Cardiac septum (tissue), 1 donor: ENCODE data around the gene CKMT1B. TPM values are rescaled to one million over a fixed set of nuclear protein-coding genes. Genes with fewer than 3 reads are reported as not detected.
"Not testable (repeated sequence)": the region's sequence is repeated elsewhere in the genome, so short reads cannot be mapped to it uniquely, and the experiment has no call there.

Experiments
- DNase-seq: peaks from one replicate; pipeline ENCODE4 v3.0.0-alpha.2; 2020; ENCODE audit warnings: low spot score
- intact Hi-C: fragments of 100-400 bp; cut with DNase I; formaldehyde crosslinking; loops from one replicate; pipeline ENCODE4 v1.14.0; 2022
- long read RNA-seq: library from polyadenylated mRNA; unstranded; transcript quantifications from one replicate; pipeline ENCODE4 v2.0.0, GENCODE V29; 2021
- total RNA-seq: library from RNA; stranded (reverse); fragmentation: NEBNext Ultra II Directional; extraction: Animal tissue kit (Norgen Biotek cat#: 25700); gene quantifications from one replicate; pipeline ENCODE4 v1.2.1, GENCODE V29; 2021
- donor health status: DM: no; HTN: no; CAD: no.

The CKMT1B gene
- total RNA-seq, result not detected
- long read RNA-seq, result 0 reads

DNA sequence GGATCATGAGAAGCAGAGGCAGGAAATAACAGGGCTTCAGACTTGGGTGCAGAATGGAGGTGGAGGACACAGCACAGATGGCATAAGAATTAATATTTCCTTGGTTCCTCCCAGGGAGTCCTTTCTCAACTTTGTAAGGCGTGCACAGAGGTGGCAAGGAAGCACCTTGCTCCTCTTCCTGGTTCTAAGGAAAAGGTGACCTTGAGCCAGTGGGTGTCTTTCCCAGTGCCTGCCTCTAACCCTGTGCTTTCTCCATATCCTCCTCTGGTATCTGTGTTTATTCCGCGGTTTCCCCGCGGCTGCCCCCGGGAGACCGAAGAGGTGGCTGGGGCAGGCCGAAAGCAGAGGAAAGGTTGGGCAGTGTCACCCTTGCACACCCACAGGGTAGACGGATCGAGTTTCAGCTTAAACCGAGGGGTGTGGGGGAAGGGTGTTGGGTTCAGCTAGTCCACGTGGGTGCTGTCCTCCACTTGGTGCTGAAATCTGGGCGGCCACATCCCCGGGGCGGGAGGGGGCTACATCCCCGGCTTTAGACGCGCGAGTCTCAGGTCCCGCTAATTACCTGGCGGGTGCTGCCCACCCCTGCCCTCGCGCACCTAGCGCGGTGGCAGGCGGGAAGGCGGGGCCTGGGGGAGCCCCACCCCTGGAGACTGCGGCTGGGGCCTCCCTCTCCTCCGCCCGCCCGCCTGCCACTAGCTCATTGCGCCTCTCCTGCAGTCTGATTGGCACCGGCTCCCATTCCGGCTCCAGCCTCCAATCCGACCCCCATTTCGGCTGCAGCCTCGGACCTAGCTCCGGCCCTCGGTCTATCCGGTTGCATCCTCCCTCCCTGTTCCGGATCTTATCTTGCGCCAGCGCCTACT, at the start of gene CKMT1B:
TSS of gene CKMT1B (plus strand) at position 700 of the 863 bp plus-strand sequence. CDS start 192 bp downstream, outside the sequence.
- DNase-seq, intact Hi-C loops: not testable (repeated sequence)

GRCh38 chr15:43544266-43544665, 49.6 kb upstream of the CKMT1B start:
- intact Hi-C loops, result no loop called here
- no peak for DNase-seq

GRCh38 chr15:43545426-43545825, 48.4 kb upstream of the CKMT1B start:
- intact Hi-C loops, result no loop called here
- DNase-seq, result no peak

GRCh38 chr15:43547539-43547938, 46.3 kb upstream of the CKMT1B start:
- intact Hi-C loops, result no loop called here
- DNase-seq, result no peak

DNA sequence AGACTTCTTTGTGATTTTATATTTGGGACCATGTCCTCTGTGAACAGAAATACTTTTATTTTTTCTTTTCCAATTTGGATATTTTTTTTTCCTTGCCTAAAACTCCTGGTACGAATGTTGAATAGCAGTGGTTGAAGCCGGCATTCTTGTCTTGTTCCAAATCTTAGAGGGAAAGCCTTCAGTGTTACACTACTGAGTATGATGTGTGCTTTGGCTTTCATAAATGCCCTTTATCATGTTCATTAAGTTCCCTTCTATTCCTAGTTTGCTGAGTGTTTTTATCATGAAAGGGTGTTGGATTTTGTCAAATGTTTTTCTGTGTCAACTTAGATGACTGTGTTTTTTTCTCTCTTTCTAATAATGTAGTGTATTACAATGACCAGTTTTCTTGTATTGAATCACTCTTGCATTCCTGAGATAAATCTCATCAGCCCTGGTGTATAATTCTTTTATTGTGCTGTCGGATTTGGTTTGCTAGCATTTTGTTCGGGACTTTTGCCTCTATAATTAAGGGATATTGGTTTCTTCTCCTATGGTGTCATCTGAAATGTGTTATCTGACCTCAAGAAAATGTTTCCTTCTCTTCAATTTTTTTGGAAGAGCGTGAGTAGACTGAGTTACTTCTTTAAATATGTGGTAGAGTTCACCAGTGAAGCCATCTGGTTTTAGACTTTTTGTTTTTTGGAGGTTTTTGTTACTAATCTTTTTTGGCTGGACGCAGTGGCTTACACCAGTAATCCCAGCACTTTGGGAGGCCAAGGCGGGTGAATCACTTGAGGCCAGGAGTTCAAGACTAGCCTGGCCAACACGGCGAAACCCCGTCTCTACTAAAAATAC, 43.1 kb upstream of the CKMT1B start:
- intact Hi-C loops, result no loop called here
- no peak for DNase-seq

DNA sequence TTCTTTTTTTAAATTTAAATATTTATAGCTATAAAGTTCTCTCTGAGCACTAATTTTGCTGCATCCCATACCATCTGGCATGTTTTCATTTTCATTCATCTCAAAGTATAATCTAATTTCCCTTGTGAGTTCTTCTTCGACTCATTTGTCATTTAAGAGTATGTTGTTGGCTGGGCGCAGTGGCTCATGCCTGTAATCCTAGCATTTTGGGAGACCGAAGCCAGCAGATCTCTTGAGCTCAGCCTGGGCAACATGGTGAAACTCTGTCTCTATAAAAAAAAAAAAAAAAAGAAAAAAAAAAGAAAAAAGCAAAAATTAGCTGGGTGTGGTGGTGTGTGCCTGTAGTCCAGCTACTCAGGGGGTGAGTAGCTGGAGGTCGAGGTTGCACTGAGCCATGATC, 41.6 kb upstream of the CKMT1B start:
- intact Hi-C loops, result no loop called here

DNA sequence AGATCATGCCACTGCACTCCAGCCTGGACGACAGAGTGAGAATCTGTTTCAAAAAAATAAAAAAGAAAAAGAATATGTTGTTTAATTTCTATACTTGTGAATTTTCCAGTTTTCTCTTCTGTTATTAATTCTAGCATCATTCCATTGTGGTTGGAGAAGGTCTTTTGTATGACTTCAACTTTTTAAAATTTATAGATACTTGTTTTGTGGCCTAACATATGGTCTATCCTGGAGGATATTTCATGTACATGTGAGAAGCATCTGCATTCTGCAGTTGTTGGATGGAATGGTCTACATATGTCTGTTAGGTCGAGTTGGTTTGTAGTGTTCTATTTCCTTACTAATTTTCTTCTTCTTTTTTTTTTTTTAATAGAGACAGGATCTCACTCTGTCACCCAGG, 40.8 kb upstream of the CKMT1B start:
- no peak for DNase-seq
- intact Hi-C loops, result no loop called here

More for the DNA sequence above, 41.6 kb upstream of the CKMT1B start:
- DNase-seq, result no peak

DNA sequence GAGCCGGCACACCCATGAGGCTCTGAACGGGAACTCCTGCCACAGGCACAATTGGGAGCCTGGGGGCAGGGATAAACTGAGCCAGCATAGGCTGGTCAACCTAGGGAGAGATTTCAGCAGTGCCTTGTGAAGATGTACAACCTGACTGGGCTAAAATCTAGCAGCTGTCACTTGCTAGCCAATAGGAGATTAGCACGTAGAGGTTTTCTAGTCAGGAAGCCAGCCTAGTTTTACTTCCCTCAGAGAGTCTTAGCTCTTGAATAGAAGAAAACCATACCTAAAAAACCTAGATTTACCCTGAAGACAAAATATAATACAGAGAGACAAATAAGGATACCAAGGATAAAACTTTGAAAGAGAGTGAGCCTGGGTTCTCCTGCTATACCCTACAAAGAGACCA, 31.1 kb upstream of the CKMT1B start:
- DNase-seq, intact Hi-C loops: not testable (repeated sequence)

GRCh38 chr15:43563793-43564192, 30.0 kb upstream of the CKMT1B start:
- intact Hi-C loops, DNase-seq: not testable (repeated sequence)

- DNase-seq, intact Hi-C loops: not testable (repeated sequence)
Observed at GRCh38 chr15:43566615-43567014, 27.2 kb upstream of the CKMT1B start.

- DNase-seq, intact Hi-C loops: not testable (repeated sequence)
Observed at GRCh38 chr15:43574607-43575006, 19.2 kb upstream of the CKMT1B start.

- intact Hi-C loops, DNase-seq: not testable (repeated sequence)
Observed at GRCh38 chr15:43589778-43590466, 3.9 kb upstream of the CKMT1B start, which contains the start of gene PPIP5K1. TSS of gene PPIP5K1 (minus strand) at chr15:43590208. CDS start at chr15:43584504, 5,704 bp downstream.

GRCh38 chr15:43592841-43593240, 986 bp upstream of the CKMT1B start:
- intact Hi-C loops, DNase-seq: not testable (repeated sequence)

DNA sequence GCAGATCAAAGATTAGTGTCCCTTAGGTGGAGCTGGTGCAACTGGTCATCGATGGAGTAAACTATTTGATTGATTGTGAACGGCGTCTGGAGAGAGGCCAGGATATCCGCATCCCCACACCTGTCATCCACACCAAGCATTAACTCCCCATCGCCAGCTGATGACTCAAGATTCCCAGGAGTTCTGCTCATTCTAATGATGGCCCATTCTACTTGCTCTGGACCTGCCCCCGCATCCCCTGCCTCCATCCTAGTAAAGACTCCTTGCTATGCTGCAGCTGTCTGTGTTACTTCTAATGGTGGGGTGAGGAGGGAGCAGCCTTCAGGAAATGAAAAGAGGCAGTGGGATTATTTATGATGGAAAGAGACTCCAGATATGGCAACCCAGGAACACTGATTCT, 5.3 kb downstream of the CKMT1B start:
- intact Hi-C loops, result not testable (repeated sequence)

DNA sequence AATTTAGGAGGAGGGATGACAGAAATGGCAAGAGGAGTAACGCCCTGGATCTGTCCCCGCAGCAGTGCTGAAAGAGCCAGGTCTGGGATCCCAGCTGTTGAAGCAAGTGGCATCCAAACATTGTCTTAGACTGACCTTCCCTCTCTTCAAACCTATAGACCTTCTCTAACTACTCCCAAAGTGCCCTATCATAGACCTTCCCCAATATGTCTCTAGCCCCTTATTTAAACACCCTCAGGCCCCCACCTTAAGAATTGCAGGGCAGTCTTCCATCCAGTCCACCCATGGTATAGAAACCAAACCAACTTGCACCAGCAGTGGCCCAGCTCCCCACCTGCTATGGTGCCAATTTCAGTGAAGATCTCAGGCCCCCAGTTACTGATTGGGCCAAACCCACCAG, 6.4 kb downstream of the CKMT1B start:
- intact Hi-C loops, DNase-seq: not testable (repeated sequence)

More for the DNA sequence above, 5.3 kb downstream of the CKMT1B start:
- not testable (repeated sequence) for DNase-seq

- DNase-seq, intact Hi-C loops: not testable (repeated sequence)
Observed at GRCh38 chr15:43602233-43602632, 8.4 kb downstream of the CKMT1B start.

DNA sequence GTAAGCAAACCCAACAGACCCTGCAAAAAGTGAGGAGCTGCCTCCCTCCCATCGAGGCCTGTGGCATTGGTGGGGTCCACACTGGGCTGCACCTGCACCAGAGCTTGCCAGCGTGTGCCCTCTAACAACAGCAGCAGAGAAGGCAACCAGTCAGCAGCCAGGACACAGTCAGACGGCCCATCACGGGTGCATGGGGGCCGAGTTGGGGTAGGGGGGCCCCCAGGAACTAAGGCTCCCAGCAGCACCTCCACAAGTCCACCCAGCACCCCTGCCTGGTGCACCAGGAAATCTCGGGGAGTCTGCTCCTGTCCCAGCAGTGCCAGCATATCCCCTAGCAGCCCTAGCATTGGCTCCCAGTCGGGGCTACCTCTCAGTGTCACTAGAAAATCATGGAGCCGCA, 23.9 kb downstream of the CKMT1B start:
- DNase-seq, intact Hi-C loops: not testable (repeated sequence)

DNA sequence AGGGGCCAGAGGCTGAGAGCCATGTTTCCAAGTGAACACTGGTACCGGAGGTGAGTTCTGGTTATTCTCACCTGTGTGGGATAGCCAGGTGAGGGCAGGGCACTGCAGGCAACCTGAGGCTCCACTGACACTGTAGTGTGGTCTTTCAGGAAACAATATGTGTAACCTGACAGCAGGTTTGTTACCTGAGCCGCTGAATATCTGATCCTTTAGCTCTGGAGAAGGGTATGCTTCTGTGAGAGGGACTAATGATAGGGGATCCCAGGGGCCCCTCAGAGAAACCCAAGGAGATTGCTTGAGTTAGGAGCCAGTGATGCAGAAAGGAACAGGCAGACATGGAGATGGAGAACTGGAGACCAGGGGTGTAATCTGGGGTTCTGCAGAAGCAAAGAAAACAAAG, 24.9 kb downstream of the CKMT1B start, which contains the start of gene STRC:
TSS of gene STRC (minus strand) at position 101 of the 400 bp plus-strand sequence. CDS start at position 23, 78 bp downstream.
- DNase-seq, intact Hi-C loops: not testable (repeated sequence)

- intact Hi-C loops, result not testable (repeated sequence)
Observed at GRCh38 chr15:43622068-43622799, 28.4 kb downstream of the CKMT1B start.

More at GRCh38 chr15:43622068-43622799, 28.4 kb downstream of the CKMT1B start:
- DNase-seq, result not testable (repeated sequence)
